Stomach (tissue), 19 donors: ENCODE results near the gene ZNF492. TPM values are rescaled to one million over a fixed set of nuclear protein-coding genes. Genes with fewer than 3 reads are reported as not detected.
"Not testable (repeated sequence)": the region's sequence is repeated elsewhere in the genome, so short reads cannot be mapped to it uniquely, and the experiment has no call there.

Experiments used
- DNase-seq, 2 donors: peaks; one replicate each; pipeline versions ENCODE4 v3.0.0 to v3.0.0-alpha.2; 2013 to 2019
- H3K27ac ChIP-seq, 5 donors: fragments of 200-600 bp in 4 of 5; sonication (generic) in 4 of 5; one replicate each; pipeline ENCODE4 v1.5.1; 2013 to 2019; ENCODE audit warnings: mild to moderate bottlenecking in 1 of 5, moderate library complexity in 1 of 5
- H3K27me3 ChIP-seq, 3 donors: fragments of 200-600 bp; sonication (generic); one replicate each; pipeline ENCODE4 v1.5.1; 2017 to 2019; ENCODE audit warnings: mixed run types in 1 of 3
- H3K36me3 ChIP-seq, 4 donors: fragments of 200-600 bp; sonication (generic); 1 replicate in 3 of 4; 2 replicates in 1 of 4; pipeline ENCODE4 v1.5.1; 2016 to 2019
- H3K4me1 ChIP-seq, 4 donors: fragments of 200-600 bp; sonication (generic); one replicate each; pipeline ENCODE4 v1.5.1; 2016 to 2019
- H3K4me3 ChIP-seq, 4 donors: fragments of 200-600 bp; sonication (generic) in 3 of 4; one replicate each; pipeline ENCODE4 v1.5.1; 2016 to 2019; ENCODE audit warnings: mild to moderate bottlenecking in 1 of 4
- H3K9me3 ChIP-seq, 4 donors: fragments of 200-600 bp; sonication (generic); one replicate each; pipeline ENCODE4 v1.5.1; 2016 to 2019
- CTCF ChIP-seq, 7 experiments: fragments of 450-650 bp in 4 of 7; fragments of 200-600 bp in 3 of 7; sonication (generic) in 3 of 7; IDR thresholded peaks; one replicate each; pipeline ENCODE4 v1.5.1; 2016 to 2019; ENCODE audit warnings: antibody characterized with exemption in 7 of 7, control low read depth in 2 of 7, mild to moderate bottlenecking in 1 of 7
- EP300 ChIP-seq: sonication (generic); formaldehyde crosslinking; IDR thresholded peaks from one replicate; pipeline ENCODE4 v1.6.1; 2017; ENCODE audit warnings: antibody characterized with exemption
- POLR2A ChIP-seq, 4 donors: fragments of 450-650 bp; IDR thresholded peaks; one replicate each; pipeline ENCODE4 v1.6.1; 2016; ENCODE audit warnings: antibody characterized with exemption in 4 of 4, control low read depth in 2 of 4, mild to moderate bottlenecking in 1 of 4, moderate library complexity in 1 of 4
- POLR2AphosphoS5 ChIP-seq, 3 donors: sonication (generic); formaldehyde crosslinking; IDR thresholded peaks; one replicate each; pipeline ENCODE4 v1.6.1; 2016; ENCODE audit warnings: antibody characterized with exemption in 3 of 3
- WGBS, 5 donors: extraction: QIAGEN DNeasy Blood & Tissue Kit in 3 of 5; methylation state at CpG; one replicate each; pipeline versions ENCODE4 v1.1.5 to v1.1.7; 2013 to 2018; 5-methylcytosine and 5-hydroxymethylcytosine counted together
- intact Hi-C: fragments of 100-400 bp; cut with DNase I; formaldehyde crosslinking; loops from one replicate; pipeline ENCODE4 v1.15.1; 2023; ENCODE audit warnings: low total_unique reads
- long read RNA-seq, 10 donors: transcript quantifications; one replicate each; lab custom pipeline, GENCODE V29; 2026
- polyA plus RNA-seq, 3 donors: library from polyadenylated mRNA; stranded (reverse); fragments of 200-250 nt; gene quantifications; one replicate each; pipeline ENCODE4 v1.2.3, GENCODE V29; 2013
- total RNA-seq, 5 donors: library from RNA; depleted of rRNA; stranded (reverse); fragments of >200 nt; gene quantifications; one replicate each; pipeline versions ENCODE4 v1.1.0 to v1.2.3, GENCODE V29; 2014 to 2016
- donor health status: healthy with polysubstance abuse.
- donor health status: Bipolar disorder and iron deficiency.
- donor health status: healthy.

The ZNF492 gene
- total RNA-seq (1 to 10 TPM in 2 of 5 donors, not detected in 3; 1.7 TPM), polyA plus RNA-seq (under 1 TPM in 1 of 3 donors, not detected in 2; 0.10 TPM)
- long read RNA-seq, donor 1, result 0 reads
- long read RNA-seq, donor 2, result 0 reads
- long read RNA-seq, donor 3, result 0 reads
- long read RNA-seq, donor 4, result 0 reads
- long read RNA-seq, donor 5, full-length matches to known transcripts, result 1 of 1 reads
- long read RNA-seq, donor 5, partial matches to known transcripts, result 0 of 1 reads
- long read RNA-seq, donor 5, other reads (novel, unspliced or antisense), result 0 of 1 reads
- long read RNA-seq, donor 6, result 0 reads
- long read RNA-seq, donor 7, result 0 reads
- long read RNA-seq, donor 8, full-length matches to known transcripts, result 2 of 2 reads
- long read RNA-seq, donor 8, partial matches to known transcripts, result 0 of 2 reads
- long read RNA-seq, donor 8, other reads (novel, unspliced or antisense), result 0 of 2 reads
- long read RNA-seq, donor 9, result 0 reads
- long read RNA-seq, donor 10, result 0 reads

GRCh38 chr19:22633706-22634449 lies at the start of gene ZNF492:
Gene ZNF492, plus strand, starts transcription at chr19:22634324. Its CDS starts 19,076 bp downstream, at chr19:22653400.
- H3K36me3 ChIP-seq, H3K27me3 ChIP-seq, intact Hi-C loops, H3K4me1 ChIP-seq: not testable (repeated sequence)
- peak; percentile 47 to 97 for DNase-seq
- WGBS, 5 donors, result 5 to 25% (median 24%) methylated on average over 30 to 36 of the region's 36 CpGs
- H3K9me3 ChIP-seq, result peaks cover 0 to 56% (median 23%) of the 10 kb centered on the region in 4 donors
- H3K27ac ChIP-seq, result peak within 1 kb of the TSS in 3 of 5 donors; percentile 25 to 70 (median 38)
- peak within 1 kb of the TSS; percentile 40 to 60 (median 52) for H3K4me3 ChIP-seq

GRCh38 chr19:22595422-22595821 lies 38.7 kb upstream of the ZNF492 start:
- WGBS, 5 donors, result 26 to 47% (median 43%) methylated on average over 5 to 11 of the region's 11 CpGs
- Histone ChIP-seq H3K4me3 (no peak overlapping the region), H3K27me3 (peaks cover 0 to 15% (median 0%) of the 10 kb centered on the region in 3 donors), H3K9me3 (peaks cover 4 to 83% (median 25%) of the 10 kb centered on the region in 4 donors), H3K4me1 (no peaks in the 10 kb centered on the region), H3K36me3 (no peaks in the 10 kb centered on the region), H3K27ac (no peak overlapping the region)
- no peak for DNase-seq
- intact Hi-C loops, result no loop called here
- TF ChIP-seq POLR2A (IDR thresholded peaks at IDR 0.05), result no peak
- TF ChIP-seq CTCF (IDR thresholded peaks at IDR 0.05), result no peak
- TF ChIP-seq POLR2AphosphoS5 (IDR thresholded peaks at IDR 0.05), result no peak
- no peak for TF ChIP-seq EP300

GRCh38 chr19:22595918-22596341 lies 38.2 kb upstream of the ZNF492 start:
- H3K4me3 ChIP-seq, result no peak overlapping the region
- 6 to 15% (median 12%) methylated on average over 12 to 24 of the region's 24 CpGs for WGBS, 5 donors

More at GRCh38 chr19:22595918-22596341, 38.2 kb upstream of the ZNF492 start:
- no peak for TF ChIP-seq EP300
- no peak for TF ChIP-seq CTCF (IDR thresholded peaks at IDR 0.05)
- no peak for TF ChIP-seq POLR2AphosphoS5 (IDR thresholded peaks at IDR 0.05)
- no peak for TF ChIP-seq POLR2A (IDR thresholded peaks at IDR 0.05)
- H3K36me3 ChIP-seq, result no peaks in the 10 kb centered on the region
- peaks cover 0 to 16% (median 0%) of the 10 kb centered on the region in 3 donors for H3K27me3 ChIP-seq
- peaks cover 4 to 85% (median 27%) of the 10 kb centered on the region in 4 donors for H3K9me3 ChIP-seq
- intact Hi-C loops, result no loop called here
- peak in 1 of 2 donors; percentile 51 for DNase-seq
- H3K27ac ChIP-seq, result no peak overlapping the region
- no peaks in the 10 kb centered on the region for H3K4me1 ChIP-seq
